ENCODE results near the gene LPCAT4.

LPCAT4 gene

GRCh38 chr15:34341381-34342212, 25.4 kb downstream of the LPCAT4 start:
- H3K36me3 ChIP-seq: peaks cover 21 to 37% (median 33%) of the 10 kb centered on the region in 11 experiments
- peak overlapping the region; percentile 69 to 99 (median 95) for H3K4me2 ChIP-seq
- H3K4me3 ChIP-seq: peak overlapping the region; percentile 77 to 100 (median 88)
- peaks cover 42 to 47% (median 46%) of the 10 kb centered on the region in 10 experiments for H3K4me1 ChIP-seq
- TF ChIP-seq Cebpa-rat (IDR thresholded peaks at IDR 0.05): no peak
- peaks cover 0 to 15% (median 0%) of the 10 kb centered on the region in 11 experiments; a peak in 5 of 22 replicates for H4K20me1 ChIP-seq
- peaks cover 0 to 10% (median 0%) of the 10 kb centered on the region in 11 experiments; a peak in 6 of 22 replicates for H3K9me3 ChIP-seq (replicated peaks in 1 of 11)
- no peaks in the 10 kb centered on the region for H3K27me3 ChIP-seq
- peak overlapping the region in 10 of 11 experiments; percentile 84 to 94 (median 90); a peak in 20 of 22 replicates for H3K27ac ChIP-seq
- H3K9ac ChIP-seq: peak overlapping the region; percentile 81 to 95 (median 91); a peak in 19 of 22 replicates

GRCh38 chr15:34339946-34340345, 27.1 kb downstream of the LPCAT4 start:
- peak overlapping the region in 9 of 10 experiments; percentile 2 to 100 (median 31); a peak in 13 of 20 replicates for H3K4me3 ChIP-seq
- peaks cover 47 to 61% (median 51%) of the 10 kb centered on the region in 10 experiments for H3K4me1 ChIP-seq
- peaks cover 21 to 37% (median 33%) of the 10 kb centered on the region in 11 experiments for H3K36me3 ChIP-seq
- H3K27ac ChIP-seq: peak overlapping the region in 8 of 11 experiments; percentile 8 to 96 (median 26); a peak in 10 of 22 replicates
- peaks cover 0 to 10% (median 0%) of the 10 kb centered on the region in 11 experiments; a peak in 6 of 22 replicates for H3K9me3 ChIP-seq (replicated peaks in 1 of 11)
- peaks cover 0 to 15% (median 0%) of the 10 kb centered on the region in 11 experiments; a peak in 5 of 22 replicates for H4K20me1 ChIP-seq
- H3K9ac ChIP-seq: peak overlapping the region in 10 of 11 experiments; percentile 27 to 61 (median 50); a peak in 15 of 22 replicates
- H3K4me2 ChIP-seq: peak overlapping the region; percentile 87 to 99 (median 95)
- H3K27me3 ChIP-seq: no peaks in the 10 kb centered on the region
- TF ChIP-seq Cebpa-rat (IDR thresholded peaks at IDR 0.05): no peak

- Histone ChIP-seq H3K9ac (peak overlapping the region; percentile 90 to 96 (median 94); a peak in 19 of 22 replicates), H3K4me2 (peak overlapping the region; percentile 87 to 99 (median 95)), H3K36me3 (peaks cover 21 to 37% (median 33%) of the 10 kb centered on the region in 11 experiments), H3K27ac (peak overlapping the region in 9 of 11 experiments; percentile 9 to 98 (median 94); a peak in 17 of 22 replicates), H3K9me3 (replicated peaks in 1 of 11) (peaks cover 0 to 10% (median 0%) of the 10 kb centered on the region in 11 experiments; a peak in 6 of 22 replicates), H3K4me1 (peaks cover 47 to 77% (median 59%) of the 10 kb centered on the region in 10 experiments), H3K4me3 (peak overlapping the region; percentile 80 to 97 (median 86); a peak in 19 of 20 replicates), H3K27me3 (no peaks in the 10 kb centered on the region), H4K20me1 (peaks cover 0 to 15% (median 0%) of the 10 kb centered on the region in 11 experiments; a peak in 5 of 22 replicates)
- no peak for TF ChIP-seq Cebpa-rat (IDR thresholded peaks at IDR 0.05)
Measured at GRCh38 chr15:34338347-34338746, 28.6 kb downstream of the LPCAT4 start.

- H3K4me2 ChIP-seq: peak within 1 kb of the TSS; percentile 92 to 99 (median 96)
- peaks cover 0 to 15% (median 0%) of the 10 kb centered on the region in 11 experiments; a peak in 5 of 22 replicates for H4K20me1 ChIP-seq
- peaks cover 21 to 38% (median 33%) of the 10 kb centered on the region in 11 experiments for H3K36me3 ChIP-seq
- peaks cover 0 to 10% (median 0%) of the 10 kb centered on the region in 11 experiments; a peak in 6 of 22 replicates for H3K9me3 ChIP-seq (replicated peaks in 1 of 11)
- H3K4me3 ChIP-seq: peak within 1 kb of the TSS; percentile 80 to 97 (median 86)
- peak within 1 kb of the TSS; percentile 90 to 96 (median 94) for H3K9ac ChIP-seq
- no peak for TF ChIP-seq Cebpa-rat (IDR thresholded peaks at IDR 0.05)
- no peaks in the 10 kb centered on the region for H3K27me3 ChIP-seq
- H3K27ac ChIP-seq: peak within 1 kb of the TSS; percentile 88 to 98 (median 94)
- H3K4me1 ChIP-seq: peaks cover 49 to 83% (median 64%) of the 10 kb centered on the region in 10 experiments
Measured at GRCh38 chr15:34337557-34338306, 29.3 kb downstream of the LPCAT4 start, which contains the start of gene SLC12A6. SLC12A6 (minus strand) TSS chr15:34337781; CDS start chr15:34336680, 1,101 bp downstream.

- Histone ChIP-seq H3K27ac (peak overlapping the region; percentile 88 to 98 (median 94)), H3K4me2 (peak overlapping the region; percentile 89 to 99 (median 96)), H3K4me1 (peaks cover 55 to 89% (median 69%) of the 10 kb centered on the region in 10 experiments), H3K36me3 (peaks cover 23 to 43% (median 39%) of the 10 kb centered on the region in 11 experiments), H4K20me1 (peaks cover 0 to 15% (median 0%) of the 10 kb centered on the region in 11 experiments; a peak in 5 of 22 replicates), H3K9ac (peak overlapping the region; percentile 90 to 96 (median 94)), H3K27me3 (no peaks in the 10 kb centered on the region), H3K4me3 (peak overlapping the region; percentile 80 to 97 (median 86)), H3K9me3 (replicated peaks in 1 of 11) (peaks cover 0 to 5% (median 0%) of the 10 kb centered on the region in 11 experiments; a peak in 6 of 22 replicates)
- TF ChIP-seq Cebpa-rat (IDR thresholded peaks at IDR 0.05): no peak
Measured at GRCh38 chr15:34336991-34337556, 29.9 kb downstream of the LPCAT4 start.

- peaks cover 56 to 85% (median 68%) of the 10 kb centered on the region in 10 experiments for H3K4me1 ChIP-seq
- peaks cover 18 to 44% (median 38%) of the 10 kb centered on the region in 11 experiments for H3K36me3 ChIP-seq
- peaks cover 0 to 15% (median 0%) of the 10 kb centered on the region in 11 experiments; a peak in 5 of 22 replicates for H4K20me1 ChIP-seq
- TF ChIP-seq Cebpa-rat (IDR thresholded peaks at IDR 0.05): no peak
- no peaks in the 10 kb centered on the region for H3K27me3 ChIP-seq
- peak overlapping the region; percentile 80 to 97 (median 86) for H3K4me3 ChIP-seq
- peak overlapping the region; percentile 90 to 96 (median 94) for H3K9ac ChIP-seq
- peak overlapping the region; percentile 89 to 99 (median 96) for H3K4me2 ChIP-seq
- no peaks in the 10 kb centered on the region; a peak in 2 of 22 replicates for H3K9me3 ChIP-seq (replicated peaks in 1 of 11)
- H3K27ac ChIP-seq: peak overlapping the region; percentile 88 to 98 (median 94)
Measured at GRCh38 chr15:34336231-34336990, 30.6 kb downstream of the LPCAT4 start.
